OCI-M1 (cell line): ENCODE data around the gene FTO.

Experiments
- DNase-seq: peaks from one replicate; lab custom pipeline; 2025; lab: John Stamatoyannopoulos, UW

FTO gene

GRCh38 chr16:54007504-54007903 is 303.5 kb downstream of the FTO start:
- no peak for DNase-seq

- DNase-seq: no peak
Observed at GRCh38 chr16:54009464-54010176, 305.7 kb downstream of the FTO start.

GRCh38 chr16:54015147-54015546 is 311.2 kb downstream of the FTO start:
- no peak for DNase-seq

GRCh38 chr16:54022362-54022761 is 318.4 kb downstream of the FTO start:
- DNase-seq: no peak

- no peak for DNase-seq
Observed at GRCh38 chr16:54026456-54026855, 322.5 kb downstream of the FTO start.

GRCh38 chr16:54027062-54027461 is 323.1 kb downstream of the FTO start:
- DNase-seq: no peak

GRCh38 chr16:54027558-54027957 is 323.6 kb downstream of the FTO start:
- DNase-seq: no peak

- no peak for DNase-seq
Observed at GRCh38 chr16:54027995-54028394, 324.0 kb downstream of the FTO start.

GRCh38 chr16:54030451-54030850 is 326.5 kb downstream of the FTO start:
- DNase-seq: no peak

- DNase-seq: no peak
Observed at GRCh38 chr16:54031107-54031760, 327.3 kb downstream of the FTO start.

- DNase-seq: no peak
Observed at GRCh38 chr16:54033747-54034146, 329.8 kb downstream of the FTO start.

- DNase-seq: no peak
Observed at GRCh38 chr16:54034684-54035083, 330.7 kb downstream of the FTO start.

- no peak for DNase-seq
Observed at GRCh38 chr16:54040480-54040879, 336.5 kb downstream of the FTO start.

- DNase-seq: no peak
Observed at GRCh38 chr16:54040975-54041374, 337.0 kb downstream of the FTO start.

GRCh38 chr16:54048586-54049495 is 344.9 kb downstream of the FTO start:
- no peak for DNase-seq

GRCh38 chr16:54049591-54050458 is 345.9 kb downstream of the FTO start:
- no peak for DNase-seq

GRCh38 chr16:54050459-54051210 is 346.7 kb downstream of the FTO start:
- DNase-seq: peak; percentile 58

- DNase-seq: no peak
Observed at GRCh38 chr16:54051821-54052220, 347.9 kb downstream of the FTO start.

GRCh38 chr16:54052271-54052670 is 348.3 kb downstream of the FTO start:
- DNase-seq: no peak

GRCh38 chr16:54053891-54054820 is 350.2 kb downstream of the FTO start:
- DNase-seq: no peak
